Measurements from ENCODE around the gene CDHR2. TPM values are rescaled to one million over a fixed set of nuclear protein-coding genes. Genes with fewer than 3 reads are reported as not detected.

The CDHR2 gene
- total RNA-seq, 1 donor from 2014 or later = 0.45 TPM

- Mint-ChIP-seq H3K27me3 (ENCODE audit: low read depth) (peaks cover 94% of the 10 kb centered on the region), H3K4me1 (peaks cover 6% of the 10 kb centered on the region), H3K9me3 (no peaks in the 10 kb centered on the region), H3K27ac (no peak overlapping the region), H3K4me3 (no peak overlapping the region), H3K36me3 (no peaks in the 10 kb centered on the region)
- no peak for DNase-seq (ENCODE audit: low spot score in 2 of 2, unreplicated experiment in 2 of 2)
- no peak for TF ChIP-seq CTCF (IDR thresholded peaks at IDR 0.05; ENCODE audit: unreplicated experiment)
Observed at GRCh38 chr5:176616511-176616910, 67.4 kb downstream of the CDHR2 start.

- DNase-seq (ENCODE audit: low spot score in 2 of 2, unreplicated experiment in 2 of 2) = no peak
- Mint-ChIP-seq H3K27ac (no peak overlapping the region), H3K4me1 (peaks cover 6% of the 10 kb centered on the region), H3K4me3 (no peak overlapping the region), H3K9me3 (no peaks in the 10 kb centered on the region), H3K36me3 (no peaks in the 10 kb centered on the region), H3K27me3 (ENCODE audit: low read depth) (peaks cover 94% of the 10 kb centered on the region)
- no peak for TF ChIP-seq CTCF (IDR thresholded peaks at IDR 0.05; ENCODE audit: unreplicated experiment)
Observed at GRCh38 chr5:176618783-176619182, 69.6 kb downstream of the CDHR2 start.

- peak in 1 of 2 experiments; percentile 49 for DNase-seq (ENCODE audit: low spot score in 2 of 2, unreplicated experiment in 2 of 2)
- Mint-ChIP-seq H3K9me3 (no peaks in the 10 kb centered on the region), H3K4me3 (no peak overlapping the region), H3K36me3 (no peaks in the 10 kb centered on the region), H3K27ac (no peak overlapping the region), H3K27me3 (ENCODE audit: low read depth) (peaks cover 94% of the 10 kb centered on the region), H3K4me1 (peaks cover 6% of the 10 kb centered on the region)
- no peak for TF ChIP-seq CTCF (IDR thresholded peaks at IDR 0.05; ENCODE audit: unreplicated experiment)
Observed at GRCh38 chr5:176619203-176619568, 70.0 kb downstream of the CDHR2 start.

- Mint-ChIP-seq H3K4me1 (peaks cover 6% of the 10 kb centered on the region), H3K4me3 (no peak overlapping the region), H3K9me3 (no peaks in the 10 kb centered on the region), H3K36me3 (no peaks in the 10 kb centered on the region), H3K27me3 (ENCODE audit: low read depth) (peaks cover 95% of the 10 kb centered on the region), H3K27ac (no peak overlapping the region)
- TF ChIP-seq CTCF (IDR thresholded peaks at IDR 0.05; ENCODE audit: unreplicated experiment) = no peak
- no peak for DNase-seq (ENCODE audit: low spot score in 2 of 2, unreplicated experiment in 2 of 2)
Observed at GRCh38 chr5:176619569-176620332, 70.6 kb downstream of the CDHR2 start.

- TF ChIP-seq CTCF (IDR thresholded peaks at IDR 0.05; ENCODE audit: unreplicated experiment) = no peak
- DNase-seq (ENCODE audit: low spot score in 2 of 2, unreplicated experiment in 2 of 2) = no peak
- H3K4me1 Mint-ChIP-seq = peaks cover 6% of the 10 kb centered on the region
- peaks cover 96% of the 10 kb centered on the region for H3K27me3 Mint-ChIP-seq (ENCODE audit: low read depth)
- no peaks in the 10 kb centered on the region for H3K36me3 Mint-ChIP-seq
- H3K9me3 Mint-ChIP-seq = no peaks in the 10 kb centered on the region
- H3K27ac Mint-ChIP-seq = no peak overlapping the region
- H3K4me3 Mint-ChIP-seq = no peak overlapping the region
Observed at GRCh38 chr5:176620333-176620981, 71.3 kb downstream of the CDHR2 start.

All from mesothelial cell of epicardium (in vitro differentiated cells).